ENCODE measurements around the gene BRD4.

The BRD4 gene

DNA sequence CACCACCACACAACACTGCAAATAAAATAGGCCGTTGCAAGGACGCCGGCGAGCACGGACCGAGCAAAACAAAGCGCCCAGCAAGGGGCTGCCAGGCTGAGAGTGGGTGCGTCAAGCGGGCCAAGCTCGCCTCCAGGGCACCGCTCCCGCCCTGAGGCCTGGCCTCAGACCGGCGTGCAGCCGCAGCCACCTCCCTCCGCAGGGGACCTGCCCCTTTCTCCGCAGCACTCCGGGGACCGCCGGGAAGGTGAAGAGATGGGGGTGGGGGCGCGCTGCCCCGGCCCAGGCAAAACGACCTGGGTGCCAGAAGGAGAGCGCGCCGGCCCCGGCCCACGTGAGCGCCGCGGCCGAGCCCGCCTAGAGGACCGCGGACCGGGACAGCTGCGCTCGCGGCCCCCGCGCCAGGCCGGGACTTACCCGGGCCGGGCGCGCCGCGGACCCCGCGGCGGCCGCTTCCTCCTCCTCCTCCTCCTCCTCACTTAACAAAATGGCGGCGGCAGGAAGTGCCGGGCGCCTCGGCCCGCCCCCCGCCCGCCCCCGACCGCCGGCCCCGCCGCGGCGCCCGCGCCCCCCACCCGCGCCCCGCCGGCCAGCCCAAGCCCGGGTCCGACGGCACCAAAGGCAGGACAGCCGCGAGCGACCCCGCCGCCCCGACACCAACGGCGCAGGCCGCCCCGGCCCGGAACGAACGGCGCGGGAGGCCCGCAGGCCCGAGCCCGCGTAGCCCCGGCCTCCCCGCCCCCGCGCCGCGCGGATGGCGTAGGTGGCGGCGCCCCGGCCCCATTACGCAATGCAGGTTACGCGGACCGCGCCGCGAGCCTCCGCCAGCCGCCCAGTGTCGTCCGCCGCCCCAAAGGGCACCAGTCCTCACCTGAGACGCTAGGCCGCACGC is 674 bp downstream of the BRD4 start:
- H3K4me3 ChIP-seq (ENCODE audit: low read length): peak overlapping the region; percentile 92
- DNase-seq (ENCODE audit: low read depth): no peak
- no peak for TF ChIP-seq CTCF (conservative IDR thresholded peaks at IDR 0.05; ENCODE audit: low read depth, low read length)

DNA sequence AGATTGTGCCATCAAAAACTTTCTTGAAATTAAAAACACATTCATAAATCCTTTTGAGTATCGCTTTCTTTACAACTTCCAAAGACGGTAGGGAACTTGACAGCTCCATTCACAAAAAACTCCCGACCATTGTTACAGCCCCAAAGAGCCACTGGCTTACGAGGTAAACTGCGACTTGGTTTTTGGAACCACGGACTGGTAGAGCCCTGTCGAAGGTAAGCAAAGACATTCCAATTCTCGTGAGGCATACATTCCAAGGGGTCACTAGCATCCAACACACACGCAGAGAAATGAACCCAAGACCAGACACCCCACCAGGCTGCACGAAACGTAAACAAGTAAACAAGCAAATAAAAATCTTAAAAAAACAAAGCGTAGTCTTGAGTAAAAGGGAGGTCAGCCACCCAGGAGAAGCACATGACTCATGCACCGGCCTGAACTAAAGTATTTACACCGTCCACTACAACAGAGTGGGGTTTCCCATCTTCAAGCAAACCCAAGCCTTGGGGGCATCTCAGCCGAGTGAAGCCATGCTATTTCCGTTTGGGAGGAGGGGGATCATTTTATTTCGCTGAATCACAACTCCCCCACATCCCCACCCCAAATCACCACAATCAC is 1.4 kb downstream of the BRD4 start:
- peak overlapping the region; percentile 92 for H3K4me3 ChIP-seq (ENCODE audit: low read length)
- TF ChIP-seq CTCF (conservative IDR thresholded peaks at IDR 0.05; ENCODE audit: low read depth, low read length): no peak
- no peak for DNase-seq (ENCODE audit: low read depth)

- no peak for DNase-seq (ENCODE audit: low read depth)
- no peak overlapping the region for H3K4me3 ChIP-seq (ENCODE audit: low read length)
Observed at GRCh38 chr19:15328312-15328711, 4.0 kb downstream of the BRD4 start.

GRCh38 chr19:15324791-15325519 is 7.4 kb downstream of the BRD4 start:
- DNase-seq (ENCODE audit: low read depth): no peak
- H3K4me3 ChIP-seq (ENCODE audit: low read length): no peak overlapping the region
- no peak for TF ChIP-seq CTCF (conservative IDR thresholded peaks at IDR 0.05; ENCODE audit: low read depth, low read length)

More at GRCh38 chr19:15328312-15328711, 4.0 kb downstream of the BRD4 start:
- no peak for TF ChIP-seq CTCF (conservative IDR thresholded peaks at IDR 0.05; ENCODE audit: low read depth, low read length)

DNA sequence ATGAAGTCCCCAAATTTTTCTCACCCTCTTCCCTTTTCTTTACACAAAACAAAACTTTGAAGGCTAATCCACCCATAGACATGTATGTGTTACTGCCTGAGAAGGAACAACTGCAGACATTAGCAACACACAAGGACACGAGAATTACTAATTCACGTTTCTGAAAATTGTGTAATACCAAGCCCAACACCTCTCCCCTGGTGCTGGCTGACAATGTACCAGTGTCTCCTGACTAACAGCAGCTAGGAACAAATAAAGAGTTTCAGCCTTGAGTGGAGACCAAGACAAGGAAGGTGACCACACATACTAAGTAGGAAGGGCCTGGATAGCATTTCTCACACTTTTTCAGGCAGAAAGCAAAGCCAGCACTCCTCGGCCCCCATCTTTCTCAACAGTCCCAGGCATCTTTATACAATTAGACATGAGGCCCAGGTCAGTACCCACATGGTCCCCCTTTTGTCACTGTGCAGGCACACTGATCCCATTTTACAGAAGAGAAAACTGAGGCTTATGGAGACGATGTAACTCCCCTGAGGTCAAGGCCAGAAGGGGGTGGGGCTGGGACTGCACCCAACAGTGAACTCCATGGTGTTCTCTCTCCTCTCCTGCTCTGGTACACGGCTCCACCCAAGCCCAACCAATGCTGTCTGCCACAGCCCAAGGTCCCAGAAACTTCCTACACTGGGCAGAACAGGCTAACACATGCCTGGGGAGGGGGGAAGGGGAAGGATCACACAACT is 8.7 kb downstream of the BRD4 start:
- DNase-seq (ENCODE audit: low read depth): no peak
- no peak for TF ChIP-seq CTCF (conservative IDR thresholded peaks at IDR 0.05; ENCODE audit: low read depth, low read length)
- no peak overlapping the region for H3K4me3 ChIP-seq (ENCODE audit: low read length)

- TF ChIP-seq CTCF (conservative IDR thresholded peaks at IDR 0.05; ENCODE audit: low read depth, low read length): no peak
- H3K4me3 ChIP-seq (ENCODE audit: low read length): no peak overlapping the region
- no peak for DNase-seq (ENCODE audit: low read depth)
Observed at GRCh38 chr19:15321739-15322138, 10.6 kb downstream of the BRD4 start.

Data from retinal pigment epithelial cell (primary cell).